ENCODE measurements around the gene TMEM8B. TPM values are rescaled to one million over a fixed set of nuclear protein-coding genes. Genes with fewer than 3 reads are reported as not detected.

The TMEM8B gene
- total and polyA plus RNA-seq, 10 of the 15 experiments (the other 5 are each of a cell fraction or from before 2014, with no cell fraction given): 0.19 to 7.6 (median 2.5) TPM

DNA sequence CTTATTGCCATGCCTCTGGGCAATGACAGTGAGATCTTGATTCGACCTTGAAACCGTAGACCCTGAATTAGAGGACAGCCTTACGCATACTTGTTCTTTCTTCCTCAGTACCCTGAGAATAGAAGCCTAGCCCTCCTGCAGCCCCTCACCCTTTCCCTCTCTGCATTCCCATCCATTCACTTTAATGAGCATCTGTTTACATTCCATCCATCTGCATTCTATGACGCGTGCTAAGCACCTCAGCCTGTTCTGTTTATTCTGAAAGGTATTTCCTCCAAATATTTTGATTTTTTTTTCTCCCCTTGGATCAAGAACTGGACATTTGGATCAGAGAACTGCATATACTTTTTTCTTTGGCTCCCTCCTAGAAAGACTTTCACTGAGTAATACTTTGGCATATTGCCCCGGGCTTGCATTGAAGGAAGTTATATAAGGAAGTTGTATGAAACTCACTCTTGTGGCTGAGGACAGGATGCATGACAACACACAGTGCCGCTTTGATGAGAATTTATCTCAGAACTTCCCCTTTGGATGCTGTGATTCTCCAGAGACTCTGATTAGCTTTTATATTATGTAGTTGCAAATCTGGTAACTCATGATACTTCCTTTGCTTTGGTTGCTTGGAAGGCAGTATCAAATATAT is 15.7 kb downstream of the TMEM8B start (continued):
- TF ChIP-seq ZBTB11 (CRISPR knock-in tag; IDR thresholded peaks at IDR 0.05): no peak
- TF ChIP-seq RAD21 (IDR thresholded peaks at IDR 0.05; ENCODE audit: insufficient read depth, low read depth, low read length): no peak
- no peak for TF ChIP-seq HDGF (IDR thresholded peaks at IDR 0.05)
- TF ChIP-seq IRF4 (IDR thresholded peaks at IDR 0.05; ENCODE audit: low read depth, low read length): no peak
- no peak for TF ChIP-seq ESRRA (IDR thresholded peaks at IDR 0.05; ENCODE audit: low read length)
- no peak for TF ChIP-seq SREBF1 (IDR thresholded peaks at IDR 0.05; ENCODE audit: low read length)
- TF ChIP-seq RBBP5 (conservative IDR thresholded peaks at IDR 0.05): no peak
- TF ChIP-seq POLR2AphosphoS2 (IDR thresholded peaks at IDR 0.05; ENCODE audit: low read depth, low read length): no peak
- TF ChIP-seq, protein P1, sequence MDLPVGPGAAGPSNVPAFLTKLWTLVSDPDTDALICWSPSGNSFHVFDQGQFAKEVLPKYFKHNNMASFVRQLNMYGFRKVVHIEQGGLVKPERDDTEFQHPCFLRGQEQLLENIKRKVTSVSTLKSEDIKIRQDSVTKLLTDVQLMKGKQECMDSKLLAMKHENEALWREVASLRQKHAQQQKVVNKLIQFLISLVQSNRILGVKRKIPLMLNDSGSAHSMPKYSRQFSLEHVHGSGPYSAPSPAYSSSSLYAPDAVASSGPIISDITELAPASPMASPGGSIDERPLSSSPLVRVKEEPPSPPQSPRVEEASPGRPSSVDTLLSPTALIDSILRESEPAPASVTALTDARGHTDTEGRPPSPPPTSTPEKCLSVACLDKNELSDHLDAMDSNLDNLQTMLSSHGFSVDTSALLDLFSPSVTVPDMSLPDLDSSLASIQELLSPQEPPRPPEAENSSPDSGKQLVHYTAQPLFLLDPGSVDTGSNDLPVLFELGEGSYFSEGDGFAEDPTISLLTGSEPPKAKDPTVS (IDR thresholded peaks at IDR 0.05; ENCODE audit: low read depth, low read length): no peak
- TF ChIP-seq HCFC1 (IDR thresholded peaks at IDR 0.05; ENCODE audit: low read length): no peak
- no peak for TF ChIP-seq NFYA (IDR thresholded peaks at IDR 0.05; ENCODE audit: borderline replicate concordance, low read depth, low read length)
- TF ChIP-seq MTA3 (IDR thresholded peaks at IDR 0.05; ENCODE audit: borderline replicate concordance, low read length): no peak
- no peak for TF ChIP-seq POLR2A (IDR thresholded peaks at IDR 0.05; ENCODE audit: low read depth, low read length)
- TF ChIP-seq, protein P2, sequence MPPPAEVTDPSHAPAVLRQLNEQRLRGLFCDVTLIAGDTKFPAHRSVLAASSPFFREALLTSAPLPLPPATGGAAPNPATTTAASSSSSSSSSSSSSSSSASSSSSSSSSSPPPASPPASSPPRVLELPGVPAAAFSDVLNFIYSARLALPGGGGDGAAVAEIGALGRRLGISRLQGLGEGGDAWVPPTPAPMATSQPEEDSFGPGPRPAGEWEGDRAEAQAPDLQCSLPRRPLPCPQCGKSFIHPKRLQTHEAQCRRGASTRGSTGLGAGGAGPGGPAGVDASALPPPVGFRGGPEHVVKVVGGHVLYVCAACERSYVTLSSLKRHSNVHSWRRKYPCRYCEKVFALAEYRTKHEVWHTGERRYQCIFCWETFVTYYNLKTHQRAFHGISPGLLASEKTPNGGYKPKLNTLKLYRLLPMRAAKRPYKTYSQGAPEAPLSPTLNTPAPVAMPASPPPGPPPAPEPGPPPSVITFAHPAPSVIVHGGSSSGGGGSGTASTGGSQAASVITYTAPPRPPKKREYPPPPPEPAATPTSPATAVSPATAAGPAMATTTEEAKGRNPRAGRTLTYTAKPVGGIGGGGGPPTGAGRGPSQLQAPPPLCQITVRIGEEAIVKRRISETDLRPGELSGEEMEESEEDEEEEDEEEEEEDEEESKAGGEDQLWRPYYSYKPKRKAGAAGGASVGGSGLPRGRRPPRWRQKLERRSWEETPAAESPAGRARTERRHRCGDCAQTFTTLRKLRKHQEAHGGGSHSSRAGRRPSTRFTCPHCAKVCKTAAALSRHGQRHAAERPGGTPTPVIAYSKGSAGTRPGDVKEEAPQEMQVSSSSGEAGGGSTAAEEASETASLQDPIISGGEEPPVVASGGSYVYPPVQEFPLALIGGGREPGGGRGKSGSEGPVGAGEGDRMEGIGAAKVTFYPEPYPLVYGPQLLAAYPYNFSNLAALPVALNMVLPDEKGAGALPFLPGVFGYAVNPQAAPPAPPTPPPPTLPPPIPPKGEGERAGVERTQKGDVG (CRISPR knock-in tag; IDR thresholded peaks at IDR 0.05): no peak
- TF ChIP-seq YY1 (IDR thresholded peaks at IDR 0.05; ENCODE audit: low read depth, low read length): no peak
- no peak for TF ChIP-seq ZNF24 (IDR thresholded peaks at IDR 0.05)
- TF ChIP-seq, protein P3, sequence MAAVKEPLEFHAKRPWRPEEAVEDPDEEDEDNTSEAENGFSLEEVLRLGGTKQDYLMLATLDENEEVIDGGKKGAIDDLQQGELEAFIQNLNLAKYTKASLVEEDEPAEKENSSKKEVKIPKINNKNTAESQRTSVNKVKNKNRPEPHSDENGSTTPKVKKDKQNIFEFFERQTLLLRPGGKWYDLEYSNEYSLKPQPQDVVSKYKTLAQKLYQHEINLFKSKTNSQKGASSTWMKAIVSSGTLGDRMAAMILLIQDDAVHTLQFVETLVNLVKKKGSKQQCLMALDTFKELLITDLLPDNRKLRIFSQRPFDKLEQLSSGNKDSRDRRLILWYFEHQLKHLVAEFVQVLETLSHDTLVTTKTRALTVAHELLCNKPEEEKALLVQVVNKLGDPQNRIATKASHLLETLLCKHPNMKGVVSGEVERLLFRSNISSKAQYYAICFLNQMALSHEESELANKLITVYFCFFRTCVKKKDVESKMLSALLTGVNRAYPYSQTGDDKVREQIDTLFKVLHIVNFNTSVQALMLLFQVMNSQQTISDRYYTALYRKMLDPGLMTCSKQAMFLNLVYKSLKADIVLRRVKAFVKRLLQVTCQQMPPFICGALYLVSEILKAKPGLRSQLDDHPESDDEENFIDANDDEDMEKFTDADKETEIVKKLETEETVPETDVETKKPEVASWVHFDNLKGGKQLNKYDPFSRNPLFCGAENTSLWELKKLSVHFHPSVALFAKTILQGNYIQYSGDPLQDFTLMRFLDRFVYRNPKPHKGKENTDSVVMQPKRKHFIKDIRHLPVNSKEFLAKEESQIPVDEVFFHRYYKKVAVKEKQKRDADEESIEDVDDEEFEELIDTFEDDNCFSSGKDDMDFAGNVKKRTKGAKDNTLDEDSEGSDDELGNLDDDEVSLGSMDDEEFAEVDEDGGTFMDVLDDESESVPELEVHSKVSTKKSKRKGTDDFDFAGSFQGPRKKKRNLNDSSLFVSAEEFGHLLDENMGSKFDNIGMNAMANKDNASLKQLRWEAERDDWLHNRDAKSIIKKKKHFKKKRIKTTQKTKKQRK (IDR thresholded peaks at IDR 0.05; ENCODE audit: low read depth, low read length): no peak

Data from GM12878 (cell line).